ENCODE data around the gene PTBP1. TPM values are rescaled to one million over a fixed set of nuclear protein-coding genes. Genes with fewer than 3 reads are reported as not detected.
A peak's percentile ranks its signal among the peaks of the same experiment; 100 is the strongest.

Gene PTBP1
- polyA plus RNA-seq, 1 donor from 2014 or later: 27.3 TPM

DNA sequence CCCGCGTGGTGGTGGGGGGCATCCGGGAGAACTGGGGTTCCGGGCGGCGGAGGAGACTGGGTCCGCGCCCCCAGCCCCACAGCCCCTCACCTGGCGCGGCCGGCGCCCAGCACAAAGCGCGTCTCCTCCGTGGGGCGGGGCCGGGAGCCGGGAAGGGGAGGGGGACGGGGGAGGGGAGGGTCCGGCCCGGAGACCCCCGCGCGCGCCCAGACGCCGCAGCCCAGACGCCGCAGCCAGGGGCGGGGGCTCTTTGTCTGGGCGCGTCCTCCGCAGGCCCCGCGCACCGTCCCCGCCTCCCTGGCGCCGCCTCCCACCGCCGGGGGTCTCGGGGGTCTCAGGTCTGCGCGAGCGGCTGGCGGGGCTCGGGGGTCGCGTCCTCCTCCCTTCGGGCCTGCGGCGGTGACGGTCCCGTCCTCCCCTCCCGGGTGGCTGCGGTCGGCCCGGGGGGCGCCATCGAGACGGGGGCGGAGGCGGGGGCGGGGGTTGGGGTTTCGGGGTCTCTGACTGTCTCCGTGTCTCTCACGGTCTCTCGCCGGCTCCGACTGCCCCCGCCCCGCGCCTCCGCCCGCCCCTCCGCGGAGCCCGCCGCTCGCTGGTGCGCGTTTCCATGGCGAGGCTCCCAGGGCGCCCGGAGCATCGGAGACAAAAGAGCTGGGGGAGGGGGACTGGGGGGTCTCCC lies 24.7 kb downstream of the PTBP1 start, which contains the start of gene PLPPR3:
Gene PLPPR3 (minus strand): TSS at position 131 of the 679 bp plus-strand sequence. CDS start 396 bp downstream, outside the sequence.
- Histone ChIP-seq H4K20me1 (ENCODE audit: insufficient read depth) (no peaks in the 10 kb centered on the region), H3K4me2 (ENCODE audit: low read length) (no peak within 1 kb of the TSS), H3K36me3 (ENCODE audit: insufficient read depth, low read length) (no peaks in the 10 kb centered on the region), H3F3A (ENCODE audit: insufficient read depth, low read length, poor library complexity, severe bottlenecking) (no peaks in the 10 kb centered on the region), H2AFZ (ENCODE audit: low read depth, low read length) (peak within 1 kb of the TSS; percentile 27), H3K9me2 (ENCODE audit: insufficient read depth, low read length) (no peaks in the 10 kb centered on the region), H3K79me2 (replicated peaks; ENCODE audit: insufficient read depth, low read length) (peaks cover 42% of the 10 kb centered on the region), H3K9ac (ENCODE audit: low read length) (peak within 1 kb of the TSS; percentile 88), H3K4me3 (ENCODE audit: low read length) (peak within 1 kb of the TSS; percentile 75), H3K9me3 (ENCODE audit: low read length) (no peaks in the 10 kb centered on the region), H3K27me3 (ENCODE audit: insufficient read depth, low read depth, low read length) (no peaks in the 10 kb centered on the region), H3K27ac (ENCODE audit: low read length) (peak within 1 kb of the TSS; percentile 90)
- TF ChIP-seq MXI1 (conservative IDR thresholded peaks at IDR 0.05; ENCODE audit: poor library complexity, severe bottlenecking): no peak
- TF ChIP-seq POLR2AphosphoS5 (IDR thresholded peaks at IDR 0.05): peak; percentile 40

DNA sequence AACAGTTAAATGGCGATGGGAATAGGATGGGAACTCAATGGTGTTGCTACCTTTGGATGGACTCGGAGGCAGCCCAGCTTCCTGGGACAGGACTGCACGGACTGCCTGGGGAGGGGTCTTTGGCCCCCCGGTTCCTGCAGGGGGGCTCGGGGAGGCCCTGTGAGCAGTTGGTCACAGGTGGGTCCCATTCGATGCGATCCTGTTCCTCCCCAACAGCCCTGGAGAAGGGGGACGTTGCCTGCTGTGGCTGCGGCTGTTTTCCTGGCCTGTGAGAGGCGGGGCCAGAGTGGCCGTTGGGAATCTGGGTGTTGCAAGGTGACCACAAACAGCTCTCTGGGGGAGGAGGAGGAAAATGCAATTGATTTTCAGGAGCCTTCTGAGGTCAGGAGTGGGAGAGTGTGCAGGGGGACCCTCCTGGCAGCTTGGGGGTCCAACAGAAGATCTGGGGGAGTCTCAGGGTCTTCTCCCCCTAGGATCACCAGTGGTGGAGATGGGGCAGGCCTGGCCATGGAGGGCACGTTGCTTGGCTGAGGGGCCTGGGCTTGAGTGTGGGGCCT lies 26.4 kb downstream of the PTBP1 start:
- no peaks in the 10 kb centered on the region for H4K20me1 ChIP-seq (ENCODE audit: insufficient read depth)
- no peaks in the 10 kb centered on the region for H3K9me3 ChIP-seq (ENCODE audit: low read length)
- peaks cover 31% of the 10 kb centered on the region for H3K79me2 ChIP-seq (replicated peaks; ENCODE audit: insufficient read depth, low read length)
- no peaks in the 10 kb centered on the region for H3F3A ChIP-seq (ENCODE audit: insufficient read depth, low read length, poor library complexity, severe bottlenecking)
- no peak overlapping the region for H3K4me2 ChIP-seq (ENCODE audit: low read length)
- no peak overlapping the region for H3K27ac ChIP-seq (ENCODE audit: low read length)
- TF ChIP-seq RAD21 (conservative IDR thresholded peaks at IDR 0.05): no peak
- TF ChIP-seq, protein P1, sequence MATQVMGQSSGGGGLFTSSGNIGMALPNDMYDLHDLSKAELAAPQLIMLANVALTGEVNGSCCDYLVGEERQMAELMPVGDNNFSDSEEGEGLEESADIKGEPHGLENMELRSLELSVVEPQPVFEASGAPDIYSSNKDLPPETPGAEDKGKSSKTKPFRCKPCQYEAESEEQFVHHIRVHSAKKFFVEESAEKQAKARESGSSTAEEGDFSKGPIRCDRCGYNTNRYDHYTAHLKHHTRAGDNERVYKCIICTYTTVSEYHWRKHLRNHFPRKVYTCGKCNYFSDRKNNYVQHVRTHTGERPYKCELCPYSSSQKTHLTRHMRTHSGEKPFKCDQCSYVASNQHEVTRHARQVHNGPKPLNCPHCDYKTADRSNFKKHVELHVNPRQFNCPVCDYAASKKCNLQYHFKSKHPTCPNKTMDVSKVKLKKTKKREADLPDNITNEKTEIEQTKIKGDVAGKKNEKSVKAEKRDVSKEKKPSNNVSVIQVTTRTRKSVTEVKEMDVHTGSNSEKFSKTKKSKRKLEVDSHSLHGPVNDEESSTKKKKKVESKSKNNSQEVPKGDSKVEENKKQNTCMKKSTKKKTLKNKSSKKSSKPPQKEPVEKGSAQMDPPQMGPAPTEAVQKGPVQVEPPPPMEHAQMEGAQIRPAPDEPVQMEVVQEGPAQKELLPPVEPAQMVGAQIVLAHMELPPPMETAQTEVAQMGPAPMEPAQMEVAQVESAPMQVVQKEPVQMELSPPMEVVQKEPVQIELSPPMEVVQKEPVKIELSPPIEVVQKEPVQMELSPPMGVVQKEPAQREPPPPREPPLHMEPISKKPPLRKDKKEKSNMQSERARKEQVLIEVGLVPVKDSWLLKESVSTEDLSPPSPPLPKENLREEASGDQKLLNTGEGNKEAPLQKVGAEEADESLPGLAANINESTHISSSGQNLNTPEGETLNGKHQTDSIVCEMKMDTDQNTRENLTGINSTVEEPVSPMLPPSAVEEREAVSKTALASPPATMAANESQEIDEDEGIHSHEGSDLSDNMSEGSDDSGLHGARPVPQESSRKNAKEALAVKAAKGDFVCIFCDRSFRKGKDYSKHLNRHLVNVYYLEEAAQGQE (IDR thresholded peaks at IDR 0.05; ENCODE audit: borderline replicate concordance): no peak
- peak overlapping the region; percentile 29 for H3K9ac ChIP-seq (ENCODE audit: low read length)
- H3K27me3 ChIP-seq (ENCODE audit: insufficient read depth, low read depth, low read length): no peaks in the 10 kb centered on the region
- H3K9me2 ChIP-seq (ENCODE audit: insufficient read depth, low read length): no peaks in the 10 kb centered on the region
- no peaks in the 10 kb centered on the region for H3K36me3 ChIP-seq (ENCODE audit: insufficient read depth, low read length)
- H2AFZ ChIP-seq (ENCODE audit: low read depth, low read length): no peak overlapping the region
- no peak overlapping the region for H3K4me3 ChIP-seq (ENCODE audit: low read length)

DNA sequence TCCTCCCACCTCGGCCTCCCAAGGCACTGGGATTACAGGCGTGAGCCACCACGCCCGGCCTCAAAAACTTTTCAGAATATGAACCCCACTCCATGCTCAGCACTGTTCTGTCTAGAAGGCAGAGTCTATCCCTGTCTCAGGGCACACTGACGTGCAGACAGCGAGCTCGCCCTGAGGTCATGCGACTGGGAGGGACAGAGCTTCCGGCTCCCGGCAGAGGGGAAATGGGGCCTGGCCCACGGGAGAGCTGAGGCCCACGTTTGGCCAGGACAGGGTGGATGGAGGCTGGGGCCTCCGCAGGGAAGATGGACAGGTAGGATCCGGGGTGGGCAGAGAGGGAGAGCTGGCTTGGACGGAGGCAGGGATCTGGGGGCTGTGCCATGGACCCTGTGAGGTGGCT lies 27.6 kb downstream of the PTBP1 start:
- H3K36me3 ChIP-seq (ENCODE audit: insufficient read depth, low read length): no peaks in the 10 kb centered on the region
- no peak overlapping the region for H3K27ac ChIP-seq (ENCODE audit: low read length)
- H3K27me3 ChIP-seq (ENCODE audit: insufficient read depth, low read depth, low read length): no peaks in the 10 kb centered on the region
- peaks cover 25% of the 10 kb centered on the region for H3K79me2 ChIP-seq (replicated peaks; ENCODE audit: insufficient read depth, low read length)
- H3K9ac ChIP-seq (ENCODE audit: low read length): no peak overlapping the region
- H3K4me2 ChIP-seq (ENCODE audit: low read length): no peak overlapping the region
- H3K9me3 ChIP-seq (ENCODE audit: low read length): no peaks in the 10 kb centered on the region
- no peak overlapping the region for H2AFZ ChIP-seq (ENCODE audit: low read depth, low read length)
- H3K4me3 ChIP-seq (ENCODE audit: low read length): no peak overlapping the region
- no peaks in the 10 kb centered on the region for H4K20me1 ChIP-seq (ENCODE audit: insufficient read depth)
- H3F3A ChIP-seq (ENCODE audit: insufficient read depth, low read length, poor library complexity, severe bottlenecking): no peaks in the 10 kb centered on the region
- TF ChIP-seq, protein P2, sequence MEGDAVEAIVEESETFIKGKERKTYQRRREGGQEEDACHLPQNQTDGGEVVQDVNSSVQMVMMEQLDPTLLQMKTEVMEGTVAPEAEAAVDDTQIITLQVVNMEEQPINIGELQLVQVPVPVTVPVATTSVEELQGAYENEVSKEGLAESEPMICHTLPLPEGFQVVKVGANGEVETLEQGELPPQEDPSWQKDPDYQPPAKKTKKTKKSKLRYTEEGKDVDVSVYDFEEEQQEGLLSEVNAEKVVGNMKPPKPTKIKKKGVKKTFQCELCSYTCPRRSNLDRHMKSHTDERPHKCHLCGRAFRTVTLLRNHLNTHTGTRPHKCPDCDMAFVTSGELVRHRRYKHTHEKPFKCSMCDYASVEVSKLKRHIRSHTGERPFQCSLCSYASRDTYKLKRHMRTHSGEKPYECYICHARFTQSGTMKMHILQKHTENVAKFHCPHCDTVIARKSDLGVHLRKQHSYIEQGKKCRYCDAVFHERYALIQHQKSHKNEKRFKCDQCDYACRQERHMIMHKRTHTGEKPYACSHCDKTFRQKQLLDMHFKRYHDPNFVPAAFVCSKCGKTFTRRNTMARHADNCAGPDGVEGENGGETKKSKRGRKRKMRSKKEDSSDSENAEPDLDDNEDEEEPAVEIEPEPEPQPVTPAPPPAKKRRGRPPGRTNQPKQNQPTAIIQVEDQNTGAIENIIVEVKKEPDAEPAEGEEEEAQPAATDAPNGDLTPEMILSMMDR (IDR thresholded peaks at IDR 0.05; ENCODE audit: poor library complexity, severe bottlenecking): no peak
- TF ChIP-seq RAD21 (conservative IDR thresholded peaks at IDR 0.05) (no peak), POLR2AphosphoS5 (IDR thresholded peaks at IDR 0.05) (no peak), TAF1 (IDR thresholded peaks at IDR 0.05; ENCODE audit: low read depth) (no peak), MXI1 (conservative IDR thresholded peaks at IDR 0.05; ENCODE audit: poor library complexity, severe bottlenecking) (no peak), SMC3 (conservative IDR thresholded peaks at IDR 0.05; ENCODE audit: poor library complexity) (no peak), EZH2 (IDR thresholded peaks at IDR 0.05; ENCODE audit: borderline replicate concordance, insufficient read depth, low read length, poor library complexity, severe bottlenecking) (no peak), EP300 (conservative IDR thresholded peaks at IDR 0.05; ENCODE audit: poor library complexity, severe bottlenecking) (no peak)
- TF ChIP-seq, protein P1 (IDR thresholded peaks at IDR 0.05; ENCODE audit: borderline replicate concordance): no peak
- no peaks in the 10 kb centered on the region for H3K9me2 ChIP-seq (ENCODE audit: insufficient read depth, low read length)
